HEK293 (cell line): ENCODE data around the gene ELMO1.

Experiments
- CTCF ChIA-PET: fragments of 350-600 bp; formaldehyde crosslinking; extraction: SDS; loops from one replicate; lab custom pipeline; 2021; ENCODE audit warnings: antibody characterized with exemption; lab: Yijun Ruan, JAX
- POLR2A ChIA-PET: fragments of 300-600 bp; formaldehyde crosslinking; extraction: SDS; loops from one replicate; lab custom pipeline; 2020; ENCODE audit warnings: antibody characterized with exemption, inconsistent platforms; lab: Yijun Ruan, JAX
- H3K27ac ChIP-seq: fragments of 200-500 bp; sonication (Bioruptor generic); 2 replicates; pipeline ENCODE4 v1.5.1; 2014; ENCODE audit warnings: low read depth, low read length, control low read depth, inconsistent platforms; ENCODE audit errors: extremely low read depth
- H3K36me3 ChIP-seq, 2 experiments: fragments of 200-500 bp in 1 of 2; sonication (Bioruptor generic) in 1 of 2; 1 replicate in 1 of 2; 2 replicates in 1 of 2; pipeline ENCODE4 v1.5.1; 2014 to 2017; ENCODE audit warnings: inconsistent platforms in 2 of 2, low read length in 2 of 2; ENCODE audit not compliant: control insufficient read depth in 2 of 2, insufficient read depth in 1 of 2
- H3K4me1 ChIP-seq: fragments of 200-500 bp; sonication (Bioruptor generic); 2 replicates; pipeline ENCODE4 v1.5.1; 2014; ENCODE audit warnings: mild to moderate bottlenecking, low read length, inconsistent platforms; ENCODE audit not compliant: control insufficient read depth, insufficient read depth
- H3K4me3 ChIP-seq: 2 replicates; pipeline ENCODE4 v1.5.1; 2011; ENCODE audit warnings: low read depth, mild to moderate bottlenecking, control low read depth, low read length, moderate library complexity
- H3K9me3 ChIP-seq: fragments of 200-500 bp; sonication (Bioruptor generic); 2 replicates; pipeline ENCODE4 v1.5.1; 2014; ENCODE audit warnings: low read depth, low read length, inconsistent platforms; ENCODE audit not compliant: control insufficient read depth, insufficient read depth
- BCL11B ChIP-seq: fragments of 450-650 bp; formaldehyde crosslinking; IDR thresholded peaks from 2 replicates; pipeline ENCODE4 v1.5.1; 2016; ENCODE audit warnings: low read depth, missing biosample characterization, missing genetic modification characterization
- KLF1 ChIP-seq: fragments of 450-650 bp; formaldehyde crosslinking; IDR thresholded peaks from 2 replicates; pipeline ENCODE4 v1.5.1; 2016; ENCODE audit warnings: missing biosample characterization, missing genetic modification characterization
- KLF16 ChIP-seq: fragments of 450-650 bp; formaldehyde crosslinking; IDR thresholded peaks from 2 replicates; pipeline ENCODE4 v1.5.1; 2017; ENCODE audit warnings: missing biosample characterization, missing genetic modification characterization
- KLF7 ChIP-seq: fragments of 450-650 bp; formaldehyde crosslinking; IDR thresholded peaks from 2 replicates; pipeline ENCODE4 v1.5.1; 2016; ENCODE audit warnings: missing biosample characterization, missing genetic modification characterization, borderline replicate concordance
- SETDB1 ChIP-seq: IDR thresholded peaks from one replicate; pipeline ENCODE4 v1.6.1; 2017; ENCODE audit warnings: mild to moderate bottlenecking, low read length, moderate library complexity, mixed read lengths; ENCODE audit not compliant: insufficient read length
- TRIM28 ChIP-seq: IDR thresholded peaks from 2 replicates; pipeline ENCODE4 v1.6.1; 2011; ENCODE audit warnings: low read length, control low read depth, borderline replicate concordance
- ZNF140 ChIP-seq: fragments of 450-650 bp; formaldehyde crosslinking; IDR thresholded peaks from 2 replicates; pipeline ENCODE4 v1.5.1; 2016; ENCODE audit warnings: missing biosample characterization, missing genetic modification characterization
- ZNF221 ChIP-seq: fragments of 450-650 bp; formaldehyde crosslinking; IDR thresholded peaks from 2 replicates; pipeline ENCODE4 v1.5.1; 2017; ENCODE audit warnings: missing biosample characterization, missing genetic modification characterization, borderline replicate concordance
- ZNF391 ChIP-seq: fragments of 450-650 bp; formaldehyde crosslinking; IDR thresholded peaks from 2 replicates; pipeline ENCODE4 v1.5.1; 2016; ENCODE audit warnings: low read depth, missing biosample characterization, missing genetic modification characterization, borderline replicate concordance
- ZNF433 ChIP-seq: fragments of 450-650 bp; formaldehyde crosslinking; IDR thresholded peaks from 2 replicates; pipeline ENCODE4 v1.5.1; 2016; ENCODE audit warnings: missing biosample characterization, missing genetic modification characterization, low read depth
- ZNF670 ChIP-seq: fragments of 450-650 bp; formaldehyde crosslinking; IDR thresholded peaks from 2 replicates; pipeline ENCODE4 v1.5.1; 2016; ENCODE audit warnings: missing biosample characterization, missing genetic modification characterization, low read depth
- ZNF747 ChIP-seq: fragments of 450-650 bp; formaldehyde crosslinking; IDR thresholded peaks from 2 replicates; pipeline ENCODE4 v1.5.1; 2016; ENCODE audit warnings: missing biosample characterization, missing genetic modification characterization
- ZNF76 ChIP-seq: fragments of 450-650 bp; formaldehyde crosslinking; IDR thresholded peaks from 2 replicates; pipeline ENCODE4; 2016; ENCODE audit warnings: low read depth, missing biosample characterization, missing genetic modification characterization, borderline replicate concordance
- ZNF776 ChIP-seq: fragments of 450-650 bp; formaldehyde crosslinking; IDR thresholded peaks from 2 replicates; pipeline ENCODE4 v1.5.0; 2017; ENCODE audit warnings: missing biosample characterization, missing genetic modification characterization, borderline replicate concordance
- ZNF777 ChIP-seq: fragments of 450-650 bp; formaldehyde crosslinking; IDR thresholded peaks from 2 replicates; pipeline ENCODE4 v1.5.1; 2017; ENCODE audit warnings: missing biosample characterization, missing genetic modification characterization, borderline replicate concordance
- ZSCAN23 ChIP-seq: fragments of 450-650 bp; formaldehyde crosslinking; IDR thresholded peaks from 2 replicates; pipeline ENCODE4 v1.5.1; 2016; ENCODE audit warnings: missing biosample characterization, missing genetic modification characterization
- ZSCAN30 ChIP-seq: fragments of 450-650 bp; IDR thresholded peaks from 2 replicates; pipeline ENCODE4 v1.5.1; 2018; ENCODE audit warnings: missing biosample characterization, mild to moderate bottlenecking, missing genetic modification characterization, moderate library complexity
- TF ChIP-seq, protein P1 (sequence below): fragments of 450-650 bp; IDR thresholded peaks from 2 replicates; pipeline ENCODE4 v1.5.1; 2018; ENCODE audit warnings: missing biosample characterization, missing genetic modification characterization
- TF ChIP-seq, protein P2 (sequence below): fragments of 450-650 bp; formaldehyde crosslinking; IDR thresholded peaks from 2 replicates; pipeline ENCODE4 v1.5.1; 2017; ENCODE audit warnings: missing biosample characterization, mild to moderate bottlenecking, missing genetic modification characterization, moderate library complexity
- TF ChIP-seq, protein P3 (sequence below): fragments of 450-650 bp; formaldehyde crosslinking; IDR thresholded peaks from 2 replicates; pipeline ENCODE4 v1.5.1; 2016; ENCODE audit warnings: missing biosample characterization, missing genetic modification characterization
- TF ChIP-seq, protein P4 (sequence below): fragments of 450-650 bp; formaldehyde crosslinking; conservative IDR thresholded peaks from 2 replicates; pipeline ENCODE4 v1.5.1; 2016; ENCODE audit warnings: low read depth, missing biosample characterization, missing genetic modification characterization
- TF ChIP-seq, protein P5 (sequence below): fragments of 450-650 bp; formaldehyde crosslinking; IDR thresholded peaks from 2 replicates; pipeline ENCODE4 v1.5.1; 2016; ENCODE audit warnings: missing biosample characterization, missing genetic modification characterization

Gene ELMO1

DNA sequence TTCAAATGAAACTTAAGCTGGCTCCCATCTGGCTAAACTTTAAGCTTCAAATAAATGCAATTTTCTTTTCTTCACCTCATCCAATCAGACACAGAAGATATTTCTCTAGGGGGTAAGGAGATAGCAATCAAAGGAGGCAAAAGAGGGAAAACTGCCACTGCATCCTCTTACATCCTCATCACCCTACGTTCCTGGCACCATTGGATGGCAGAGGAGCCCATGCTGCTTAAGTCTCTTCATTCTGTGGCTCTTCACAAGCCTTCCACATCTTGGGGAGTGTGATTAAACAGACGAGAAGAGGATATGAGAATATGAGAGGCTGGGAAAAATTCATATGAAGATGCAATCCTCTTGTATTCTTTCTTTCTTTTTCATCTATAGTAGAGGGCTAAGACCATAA, 378.6 kb downstream of the ELMO1 start (continued):
- TF ChIP-seq, protein P1, sequence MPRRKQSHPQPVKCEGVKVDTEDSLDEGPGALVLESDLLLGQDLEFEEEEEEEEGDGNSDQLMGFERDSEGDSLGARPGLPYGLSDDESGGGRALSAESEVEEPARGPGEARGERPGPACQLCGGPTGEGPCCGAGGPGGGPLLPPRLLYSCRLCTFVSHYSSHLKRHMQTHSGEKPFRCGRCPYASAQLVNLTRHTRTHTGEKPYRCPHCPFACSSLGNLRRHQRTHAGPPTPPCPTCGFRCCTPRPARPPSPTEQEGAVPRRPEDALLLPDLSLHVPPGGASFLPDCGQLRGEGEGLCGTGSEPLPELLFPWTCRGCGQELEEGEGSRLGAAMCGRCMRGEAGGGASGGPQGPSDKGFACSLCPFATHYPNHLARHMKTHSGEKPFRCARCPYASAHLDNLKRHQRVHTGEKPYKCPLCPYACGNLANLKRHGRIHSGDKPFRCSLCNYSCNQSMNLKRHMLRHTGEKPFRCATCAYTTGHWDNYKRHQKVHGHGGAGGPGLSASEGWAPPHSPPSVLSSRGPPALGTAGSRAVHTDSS: no peak
- TF ChIP-seq ZNF221: no peak
- TF ChIP-seq ZNF433 (tag by site-specific recombination): no peak

DNA sequence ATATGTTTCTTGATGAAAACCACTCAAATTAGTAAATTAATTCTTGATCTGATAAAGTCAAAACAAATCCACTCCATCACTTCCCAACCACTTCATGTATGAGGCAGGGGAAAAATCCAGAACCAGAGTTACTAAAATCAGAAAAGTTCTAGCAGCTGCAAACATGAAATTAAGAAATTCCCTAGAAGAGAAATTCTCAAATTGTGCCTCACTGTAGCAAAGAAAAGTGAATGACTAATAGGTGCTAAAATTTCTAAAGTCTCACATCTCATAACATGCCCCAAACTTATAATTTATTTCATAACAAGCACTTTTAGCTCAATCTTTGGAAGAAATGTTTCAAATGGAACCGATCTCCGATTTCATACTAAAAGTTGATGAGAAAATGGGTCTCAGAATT, 379.3 kb downstream of the ELMO1 start:
- H3K4me1 ChIP-seq: no peaks in the 10 kb centered on the region
- H3K27ac ChIP-seq: no peak overlapping the region
- no peak overlapping the region for H3K4me3 ChIP-seq
- no peaks in the 10 kb centered on the region for H3K36me3 ChIP-seq
- H3K9me3 ChIP-seq: no peaks in the 10 kb centered on the region
- TF ChIP-seq, protein P2, sequence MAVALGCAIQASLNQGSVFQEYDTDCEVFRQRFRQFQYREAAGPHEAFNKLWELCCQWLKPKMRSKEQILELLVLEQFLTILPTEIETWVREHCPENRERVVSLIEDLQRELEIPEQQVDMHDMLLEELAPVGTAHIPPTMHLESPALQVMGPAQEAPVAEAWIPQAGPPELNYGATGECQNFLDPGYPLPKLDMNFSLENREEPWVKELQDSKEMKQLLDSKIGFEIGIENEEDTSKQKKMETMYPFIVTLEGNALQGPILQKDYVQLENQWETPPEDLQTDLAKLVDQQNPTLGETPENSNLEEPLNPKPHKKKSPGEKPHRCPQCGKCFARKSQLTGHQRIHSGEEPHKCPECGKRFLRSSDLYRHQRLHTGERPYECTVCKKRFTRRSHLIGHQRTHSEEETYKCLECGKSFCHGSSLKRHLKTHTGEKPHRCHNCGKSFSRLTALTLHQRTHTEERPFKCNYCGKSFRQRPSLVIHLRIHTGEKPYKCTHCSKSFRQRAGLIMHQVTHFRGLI (tag by site-specific recombination): no peak
- TF ChIP-seq ZNF76 (tag by site-specific recombination): no peak
- no peak for TF ChIP-seq KLF16 (tag by site-specific recombination)
- POLR2A ChIA-PET: no interaction called here
- CTCF ChIA-PET: no interaction called here

DNA sequence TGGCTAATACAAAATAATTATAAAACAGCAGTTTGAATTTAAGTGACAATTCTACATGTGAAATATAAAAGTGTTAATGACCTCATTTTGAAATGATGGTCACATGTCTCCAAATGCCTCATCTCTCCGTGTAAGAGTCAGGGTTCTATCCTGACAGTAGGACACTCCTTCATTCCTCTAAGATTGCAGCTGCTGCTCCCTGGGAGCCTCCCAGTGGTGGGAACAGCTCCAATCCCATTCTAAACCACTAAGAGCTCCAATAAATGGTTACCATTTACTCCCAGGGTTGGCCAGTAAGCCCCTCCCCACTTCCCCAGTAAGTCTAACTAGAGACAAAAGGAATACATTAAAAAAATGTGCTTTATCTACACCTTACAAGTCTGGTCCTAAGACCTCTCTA, 379.8 kb downstream of the ELMO1 start:
- Histone ChIP-seq H3K4me1 (no peaks in the 10 kb centered on the region), H3K4me3 (no peak overlapping the region), H3K36me3 (no peaks in the 10 kb centered on the region), H3K27ac (no peak overlapping the region), H3K9me3 (no peaks in the 10 kb centered on the region)
- POLR2A ChIA-PET: no interaction called here
- TF ChIP-seq ZSCAN23 (tag by site-specific recombination): no peak
- no peak for TF ChIP-seq KLF1
- TF ChIP-seq KLF7: no peak
- TF ChIP-seq ZNF140 (tag by site-specific recombination): no peak
- TF ChIP-seq ZNF747 (tag by site-specific recombination): no peak
- TF ChIP-seq BCL11B (tag by site-specific recombination): no peak
- TF ChIP-seq ZNF776: no peak
- TF ChIP-seq ZNF777 (tag by site-specific recombination): no peak
- TF ChIP-seq, protein P3, sequence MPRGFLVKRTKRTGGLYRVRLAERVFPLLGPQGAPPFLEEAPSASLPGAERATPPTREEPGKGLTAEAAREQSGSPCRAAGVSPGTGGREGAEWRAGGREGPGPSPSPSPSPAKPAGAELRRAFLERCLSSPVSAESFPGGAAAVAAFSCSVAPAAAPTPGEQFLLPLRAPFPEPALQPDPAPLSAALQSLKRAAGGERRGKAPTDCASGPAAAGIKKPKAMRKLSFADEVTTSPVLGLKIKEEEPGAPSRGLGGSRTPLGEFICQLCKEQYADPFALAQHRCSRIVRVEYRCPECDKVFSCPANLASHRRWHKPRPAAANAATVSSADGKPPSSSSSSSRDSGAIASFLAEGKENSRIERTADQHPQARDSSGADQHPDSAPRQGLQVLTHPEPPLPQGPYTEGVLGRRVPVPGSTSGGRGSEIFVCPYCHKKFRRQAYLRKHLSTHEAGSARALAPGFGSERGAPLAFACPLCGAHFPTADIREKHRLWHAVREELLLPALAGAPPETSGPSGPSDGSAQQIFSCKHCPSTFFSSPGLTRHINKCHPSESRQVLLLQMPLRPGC (tag by site-specific recombination): no peak
- TF ChIP-seq ZNF433 (tag by site-specific recombination): no peak
- no peak for TF ChIP-seq TRIM28
- TF ChIP-seq ZNF670 (tag by site-specific recombination): no peak
- no peak for TF ChIP-seq ZNF391 (tag by site-specific recombination)
- no peak for TF ChIP-seq SETDB1
- TF ChIP-seq, protein P4, sequence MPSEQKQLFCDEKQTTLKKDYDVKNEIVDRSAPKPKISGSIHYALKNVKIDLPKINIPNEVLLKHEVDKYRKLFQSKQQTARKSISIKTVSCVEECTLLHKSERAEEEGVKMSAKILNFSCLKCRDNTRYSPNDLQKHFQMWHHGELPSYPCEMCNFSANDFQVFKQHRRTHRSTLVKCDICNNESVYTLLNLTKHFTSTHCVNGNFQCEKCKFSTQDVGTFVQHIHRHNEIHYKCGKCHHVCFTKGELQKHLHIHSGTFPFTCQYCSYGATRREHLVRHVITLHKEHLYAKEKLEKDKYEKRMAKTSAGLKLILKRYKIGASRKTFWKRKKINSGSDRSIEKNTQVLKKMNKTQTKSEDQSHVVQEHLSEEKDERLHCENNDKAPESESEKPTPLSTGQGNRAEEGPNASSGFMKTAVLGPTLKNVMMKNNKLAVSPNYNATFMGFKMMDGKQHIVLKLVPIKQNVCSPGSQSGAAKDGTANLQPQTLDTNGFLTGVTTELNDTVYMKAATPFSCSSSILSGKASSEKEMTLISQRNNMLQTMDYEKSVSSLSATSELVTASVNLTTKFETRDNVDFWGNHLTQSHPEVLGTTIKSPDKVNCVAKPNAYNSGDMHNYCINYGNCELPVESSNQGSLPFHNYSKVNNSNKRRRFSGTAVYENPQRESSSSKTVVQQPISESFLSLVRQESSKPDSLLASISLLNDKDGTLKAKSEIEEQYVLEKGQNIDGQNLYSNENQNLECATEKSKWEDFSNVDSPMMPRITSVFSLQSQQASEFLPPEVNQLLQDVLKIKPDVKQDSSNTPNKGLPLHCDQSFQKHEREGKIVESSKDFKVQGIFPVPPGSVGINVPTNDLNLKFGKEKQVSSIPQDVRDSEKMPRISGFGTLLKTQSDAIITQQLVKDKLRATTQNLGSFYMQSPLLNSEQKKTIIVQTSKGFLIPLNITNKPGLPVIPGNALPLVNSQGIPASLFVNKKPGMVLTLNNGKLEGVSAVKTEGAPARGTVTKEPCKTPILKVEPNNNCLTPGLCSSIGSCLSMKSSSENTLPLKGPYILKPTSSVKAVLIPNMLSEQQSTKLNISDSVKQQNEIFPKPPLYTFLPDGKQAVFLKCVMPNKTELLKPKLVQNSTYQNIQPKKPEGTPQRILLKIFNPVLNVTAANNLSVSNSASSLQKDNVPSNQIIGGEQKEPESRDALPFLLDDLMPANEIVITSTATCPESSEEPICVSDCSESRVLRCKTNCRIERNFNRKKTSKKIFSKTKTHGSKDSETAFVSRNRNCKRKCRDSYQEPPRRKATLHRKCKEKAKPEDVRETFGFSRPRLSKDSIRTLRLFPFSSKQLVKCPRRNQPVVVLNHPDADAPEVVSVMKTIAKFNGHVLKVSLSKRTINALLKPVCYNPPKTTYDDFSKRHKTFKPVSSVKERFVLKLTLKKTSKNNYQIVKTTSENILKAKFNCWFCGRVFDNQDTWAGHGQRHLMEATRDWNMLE (tag by site-specific recombination): no peak
- TF ChIP-seq, protein P5, sequence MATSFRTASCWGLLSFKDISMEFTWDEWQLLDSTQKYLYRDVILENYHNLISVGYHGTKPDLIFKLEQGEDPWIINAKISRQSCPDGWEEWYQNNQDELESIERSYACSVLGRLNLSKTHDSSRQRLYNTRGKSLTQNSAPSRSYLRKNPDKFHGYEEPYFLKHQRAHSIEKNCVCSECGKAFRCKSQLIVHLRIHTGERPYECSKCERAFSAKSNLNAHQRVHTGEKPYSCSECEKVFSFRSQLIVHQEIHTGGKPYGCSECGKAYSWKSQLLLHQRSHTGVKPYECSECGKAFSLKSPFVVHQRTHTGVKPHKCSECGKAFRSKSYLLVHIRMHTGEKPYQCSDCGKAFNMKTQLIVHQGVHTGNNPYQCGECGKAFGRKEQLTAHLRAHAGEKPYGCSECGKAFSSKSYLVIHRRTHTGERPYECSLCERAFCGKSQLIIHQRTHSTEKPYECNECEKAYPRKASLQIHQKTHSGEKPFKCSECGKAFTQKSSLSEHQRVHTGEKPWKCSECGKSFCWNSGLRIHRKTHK (tag by site-specific recombination): no peak
- TF ChIP-seq ZSCAN30 (tag by site-specific recombination): no peak
- CTCF ChIA-PET: no interaction called here
